ENCODE measurements around the gene RAB21.

The RAB21 gene

GRCh38 chr12:71731439-71732356 lies 23.0 kb upstream of the RAB21 start:
- Histone ChIP-seq H3K4ac (ENCODE audit: low read depth in 1 of 2, low read length in 2 of 2) (no peak overlapping the region), H4K91ac (ENCODE audit: low read length) (no peak overlapping the region), H3K14ac (ENCODE audit: low read length in 2 of 2) (no peak overlapping the region), H3K27ac (ENCODE audit: low read length, poor library complexity, severe bottlenecking) (no peak overlapping the region), H3K23ac (ENCODE audit: low read length in 2 of 2) (no peak overlapping the region), H2AFZ (ENCODE audit: low read depth, low read length) (peak overlapping the region; percentile 53), H2BK5ac (ENCODE audit: low read depth, low read length, poor library complexity, severe bottlenecking) (no peak overlapping the region), H3K18ac (ENCODE audit: low read depth in 1 of 2, low read length in 2 of 2) (no peak overlapping the region), H3K9me3 (ENCODE audit: control insufficient read depth, low read length) (no peaks in the 10 kb centered on the region), H2BK15ac (ENCODE audit: low read depth, poor library complexity, severe bottlenecking) (no peak overlapping the region), H3K4me3 (ENCODE audit: insufficient read depth in 1 of 2, low read depth in 1 of 2, low read length in 2 of 2) (no peak overlapping the region), H3K4me2 (ENCODE audit: low read length, poor library complexity, severe bottlenecking) (no peak overlapping the region), H2AK5ac (ENCODE audit: low read length, severe bottlenecking) (peak overlapping the region; percentile 73), H2BK120ac (ENCODE audit: low read depth, low read length) (no peak overlapping the region), H3K4me1 (ENCODE audit: control insufficient read depth, insufficient read depth, low read depth, low read length) (peaks cover 4% of the 10 kb centered on the region), H3K36me3 (ENCODE audit: control insufficient read depth in 1 of 2, insufficient read depth in 2 of 2, low read depth in 1 of 2, low read length in 2 of 2) (no peaks in the 10 kb centered on the region), H3K27me3 (ENCODE audit: control insufficient read depth in 1 of 2, insufficient read depth in 1 of 2, low read length in 2 of 2) (no peaks in the 10 kb centered on the region), H4K8ac (ENCODE audit: low read length) (peak overlapping the region; percentile 47), H3K9ac (ENCODE audit: low read length) (no peak overlapping the region), H2BK12ac (ENCODE audit: low read length in 2 of 2) (no peak overlapping the region), H3K79me1 (replicated peaks; ENCODE audit: low read length, poor library complexity, severe bottlenecking) (no peaks in the 10 kb centered on the region)
- WGBS = 78% methylated on average over 20 of the region's 21 CpGs
- peak; percentile 34 for DNase-seq

- no peak overlapping the region for H3K4me2 ChIP-seq (ENCODE audit: low read length, poor library complexity, severe bottlenecking)
- H3K9ac ChIP-seq (ENCODE audit: low read length) = no peak overlapping the region
- no peaks in the 10 kb centered on the region for H3K9me3 ChIP-seq (ENCODE audit: control insufficient read depth, low read length)
- no peak overlapping the region for H2BK120ac ChIP-seq (ENCODE audit: low read depth, low read length)
- no peak overlapping the region for H4K91ac ChIP-seq (ENCODE audit: low read length)
- no peak overlapping the region for H2BK15ac ChIP-seq (ENCODE audit: low read depth, poor library complexity, severe bottlenecking)
- DNase-seq = no peak
- no peak overlapping the region for H3K4me3 ChIP-seq (ENCODE audit: insufficient read depth in 1 of 2, low read depth in 1 of 2, low read length in 2 of 2)
- no peak overlapping the region for H3K23ac ChIP-seq (ENCODE audit: low read length in 2 of 2)
- H3K36me3 ChIP-seq (ENCODE audit: control insufficient read depth in 1 of 2, insufficient read depth in 2 of 2, low read depth in 1 of 2, low read length in 2 of 2) = no peaks in the 10 kb centered on the region
- no peak overlapping the region for H2BK5ac ChIP-seq (ENCODE audit: low read depth, low read length, poor library complexity, severe bottlenecking)
- no peak overlapping the region for H3K14ac ChIP-seq (ENCODE audit: low read length in 2 of 2)
- no peak overlapping the region for H3K4ac ChIP-seq (ENCODE audit: low read depth in 1 of 2, low read length in 2 of 2)
- H3K4me1 ChIP-seq (ENCODE audit: control insufficient read depth, insufficient read depth, low read depth, low read length) = peaks cover 4% of the 10 kb centered on the region
- H3K18ac ChIP-seq (ENCODE audit: low read depth in 1 of 2, low read length in 2 of 2) = no peak overlapping the region
- H4K8ac ChIP-seq (ENCODE audit: low read length) = no peak overlapping the region
- no peak overlapping the region for H2AK5ac ChIP-seq (ENCODE audit: low read length, severe bottlenecking)
- H3K27me3 ChIP-seq (ENCODE audit: control insufficient read depth in 1 of 2, insufficient read depth in 1 of 2, low read length in 2 of 2) = no peaks in the 10 kb centered on the region
- H2BK12ac ChIP-seq (ENCODE audit: low read length in 2 of 2) = no peak overlapping the region
- H2AFZ ChIP-seq (ENCODE audit: low read depth, low read length) = no peak overlapping the region
- no peak overlapping the region for H3K27ac ChIP-seq (ENCODE audit: low read length, poor library complexity, severe bottlenecking)
- no peaks in the 10 kb centered on the region for H3K79me1 ChIP-seq (replicated peaks; ENCODE audit: low read length, poor library complexity, severe bottlenecking)
- 98% methylated on average over 2 of the region's 3 CpGs for WGBS
These were observed 22.3 kb upstream of the RAB21 start for GRCh38 chr12:71732357-71732712.

- Histone ChIP-seq H4K8ac (ENCODE audit: low read length) (no peak overlapping the region), H3K23ac (ENCODE audit: low read length in 2 of 2) (no peak overlapping the region), H3K18ac (ENCODE audit: low read depth in 1 of 2, low read length in 2 of 2) (no peak overlapping the region), H3K4me1 (ENCODE audit: control insufficient read depth, insufficient read depth, low read depth, low read length) (no peaks in the 10 kb centered on the region), H2BK5ac (ENCODE audit: low read depth, low read length, poor library complexity, severe bottlenecking) (no peak overlapping the region), H3K9me3 (ENCODE audit: control insufficient read depth, low read length) (no peaks in the 10 kb centered on the region), H2BK120ac (ENCODE audit: low read depth, low read length) (no peak overlapping the region), H2AK5ac (ENCODE audit: low read length, severe bottlenecking) (no peak overlapping the region), H3K27ac (ENCODE audit: low read length, poor library complexity, severe bottlenecking) (no peak overlapping the region), H3K4me3 (ENCODE audit: insufficient read depth in 1 of 2, low read depth in 1 of 2, low read length in 2 of 2) (no peak overlapping the region), H2AFZ (ENCODE audit: low read depth, low read length) (no peak overlapping the region), H3K4me2 (ENCODE audit: low read length, poor library complexity, severe bottlenecking) (no peak overlapping the region), H3K14ac (ENCODE audit: low read length in 2 of 2) (no peak overlapping the region), H3K36me3 (ENCODE audit: control insufficient read depth in 1 of 2, insufficient read depth in 2 of 2, low read depth in 1 of 2, low read length in 2 of 2) (no peaks in the 10 kb centered on the region), H3K9ac (ENCODE audit: low read length) (no peak overlapping the region), H3K79me1 (replicated peaks; ENCODE audit: low read length, poor library complexity, severe bottlenecking) (no peaks in the 10 kb centered on the region), H2BK15ac (ENCODE audit: low read depth, poor library complexity, severe bottlenecking) (no peak overlapping the region), H2BK12ac (ENCODE audit: low read length in 2 of 2) (no peak overlapping the region), H4K91ac (ENCODE audit: low read length) (no peak overlapping the region), H3K4ac (ENCODE audit: low read depth in 1 of 2, low read length in 2 of 2) (no peak overlapping the region), H3K27me3 (ENCODE audit: control insufficient read depth in 1 of 2, insufficient read depth in 1 of 2, low read length in 2 of 2) (no peaks in the 10 kb centered on the region)
- WGBS = 97% methylated on average over 1 of the region's 1 CpG
- DNase-seq = no peak
These were observed 17.5 kb upstream of the RAB21 start for GRCh38 chr12:71737197-71737596.

DNA sequence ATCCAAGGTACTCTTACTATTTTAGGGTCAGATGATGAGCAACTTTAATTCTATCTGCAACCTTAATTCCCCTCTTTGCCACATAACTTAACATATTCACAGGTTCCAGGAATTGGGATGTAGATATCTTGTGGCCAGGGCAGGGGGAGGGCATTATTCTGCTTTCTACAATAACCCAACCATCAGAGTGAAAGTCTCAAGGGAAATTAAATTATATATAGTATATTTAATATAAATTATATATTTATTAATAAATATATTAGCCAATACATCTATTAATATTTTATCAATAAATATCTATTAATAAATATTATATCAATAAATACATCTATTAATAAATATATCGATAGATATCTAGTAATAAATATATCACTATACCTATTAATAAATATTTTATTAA lies 11.7 kb upstream of the RAB21 start:
- H3K27me3 ChIP-seq (ENCODE audit: control insufficient read depth in 1 of 2, insufficient read depth in 1 of 2, low read length in 2 of 2) = no peaks in the 10 kb centered on the region
- H3K23ac ChIP-seq (ENCODE audit: low read length in 2 of 2) = no peak overlapping the region
- no peak overlapping the region for H3K27ac ChIP-seq (ENCODE audit: low read length, poor library complexity, severe bottlenecking)
- H3K4me2 ChIP-seq (ENCODE audit: low read length, poor library complexity, severe bottlenecking) = no peak overlapping the region
- H3K79me1 ChIP-seq (replicated peaks; ENCODE audit: low read length, poor library complexity, severe bottlenecking) = no peaks in the 10 kb centered on the region
- WGBS = no CpG with 5 or more reads among the region's 1 CpG
- no peak overlapping the region for H2AFZ ChIP-seq (ENCODE audit: low read depth, low read length)
- no peak overlapping the region for H2BK12ac ChIP-seq (ENCODE audit: low read length in 2 of 2)
- no peak overlapping the region for H2BK120ac ChIP-seq (ENCODE audit: low read depth, low read length)
- no peak overlapping the region for H3K4me3 ChIP-seq (ENCODE audit: insufficient read depth in 1 of 2, low read depth in 1 of 2, low read length in 2 of 2)
- no peak overlapping the region for H3K9ac ChIP-seq (ENCODE audit: low read length)
- no peak overlapping the region for H3K18ac ChIP-seq (ENCODE audit: low read depth in 1 of 2, low read length in 2 of 2)
- no peak overlapping the region for H4K91ac ChIP-seq (ENCODE audit: low read length)
- H2AK5ac ChIP-seq (ENCODE audit: low read length, severe bottlenecking) = no peak overlapping the region
- DNase-seq = no peak
- H3K36me3 ChIP-seq (ENCODE audit: control insufficient read depth in 1 of 2, insufficient read depth in 2 of 2, low read depth in 1 of 2, low read length in 2 of 2) = no peaks in the 10 kb centered on the region
- H2BK5ac ChIP-seq (ENCODE audit: low read depth, low read length, poor library complexity, severe bottlenecking) = no peak overlapping the region
- no peak overlapping the region for H2BK15ac ChIP-seq (ENCODE audit: low read depth, poor library complexity, severe bottlenecking)
- no peak overlapping the region for H3K14ac ChIP-seq (ENCODE audit: low read length in 2 of 2)
- H4K8ac ChIP-seq (ENCODE audit: low read length) = no peak overlapping the region
- no peaks in the 10 kb centered on the region for H3K9me3 ChIP-seq (ENCODE audit: control insufficient read depth, low read length)
- no peak overlapping the region for H3K4ac ChIP-seq (ENCODE audit: low read depth in 1 of 2, low read length in 2 of 2)
- no peaks in the 10 kb centered on the region for H3K4me1 ChIP-seq (ENCODE audit: control insufficient read depth, insufficient read depth, low read depth, low read length)

Data from mesenchymal stem cell (in vitro differentiated cells and primary cell).